GM23248 (cell line): Measurements from ENCODE around the gene GREB1. TPM values are rescaled to one million over a fixed set of nuclear protein-coding genes. Genes with fewer than 3 reads are reported as not detected.

ENCODE experiments used
- DNase-seq: peaks from one replicate; pipeline ENCODE4 v3.0.0-alpha.2; 2015
- H2AFZ ChIP-seq: fragments of 200-600 bp; sonication (generic); 2 replicates; pipeline ENCODE4 v1.6.1; 2016; ENCODE audit warnings: antibody characterized with exemption
- H3F3A ChIP-seq: fragments of 200-600 bp; sonication (generic); 2 replicates; pipeline ENCODE4 v1.6.1; 2016; ENCODE audit warnings: mild to moderate bottlenecking, antibody characterized with exemption, mixed run types; ENCODE audit not compliant: insufficient read depth
- H3K27ac ChIP-seq: fragments of 200-600 bp; sonication (generic); 2 replicates; pipeline ENCODE4 v1.5.1; 2016; ENCODE audit warnings: mild to moderate bottlenecking
- H3K27me3 ChIP-seq: fragments of 200-600 bp; sonication (generic); replicated peaks from 2 replicates; pipeline ENCODE4 v1.6.1; 2016; ENCODE audit warnings: mild to moderate bottlenecking; ENCODE audit not compliant: insufficient read depth
- H3K36me3 ChIP-seq: fragments of 200-600 bp; sonication (generic); 2 replicates; pipeline ENCODE4 v1.6.1; 2016; ENCODE audit warnings: low read depth, mild to moderate bottlenecking
- H3K4me1 ChIP-seq: fragments of 200-600 bp; sonication (generic); 2 replicates; pipeline ENCODE4 v1.6.1; 2016; ENCODE audit warnings: mild to moderate bottlenecking; ENCODE audit not compliant: insufficient read depth
- H3K4me2 ChIP-seq: fragments of 200-600 bp; sonication (generic); one replicate; pipeline ENCODE4 v1.6.1; 2016; ENCODE audit warnings: mild to moderate bottlenecking; ENCODE audit not compliant: unreplicated experiment
- H3K4me3 ChIP-seq: fragments of 200-600 bp; sonication (generic); 2 replicates; pipeline ENCODE4 v1.5.1; 2016; ENCODE audit warnings: mild to moderate bottlenecking
- H3K79me2 ChIP-seq: fragments of 200-600 bp; sonication (generic); 2 replicates; pipeline ENCODE4 v1.6.1; 2016; ENCODE audit warnings: mild to moderate bottlenecking; ENCODE audit not compliant: insufficient read depth
- H3K9ac ChIP-seq: fragments of 200-600 bp; sonication (generic); 2 replicates; pipeline ENCODE4 v1.6.1; 2016; ENCODE audit warnings: mild to moderate bottlenecking
- H3K9me2 ChIP-seq: fragments of 200-600 bp; sonication (generic); 2 replicates; pipeline ENCODE4 v1.6.1; 2016; ENCODE audit warnings: mixed run types, mild to moderate bottlenecking, moderate library complexity; ENCODE audit not compliant: insufficient read depth
- H3K9me3 ChIP-seq: fragments of 200-600 bp; sonication (generic); one replicate; pipeline ENCODE4 v1.6.1; 2017; ENCODE audit warnings: low read depth
- H4K20me1 ChIP-seq: fragments of 200-600 bp; sonication (generic); 2 replicates; pipeline ENCODE4 v1.6.0; 2016; ENCODE audit not compliant: insufficient read depth
- EZH2 ChIP-seq: fragments of 200-600 bp; sonication (generic); IDR thresholded peaks from 2 replicates; pipeline ENCODE4 v1.6.1; 2018; ENCODE audit warnings: antibody characterized with exemption, mild to moderate bottlenecking; ENCODE audit not compliant: insufficient read depth, poor library complexity, severe bottlenecking
- EZH2phosphoT487 ChIP-seq: fragments of 200-600 bp; sonication (generic); IDR thresholded peaks from 2 replicates; pipeline ENCODE4 v1.6.1; 2018; ENCODE audit warnings: antibody characterized with exemption, moderate library complexity, mild to moderate bottlenecking, low read depth; ENCODE audit not compliant: insufficient read depth
- WGBS, 2 experiments: methylation state at CpG; one replicate each; pipeline ENCODE4 v1.1.6; 2015 to 2017; ENCODE audit warnings: low lambda C conversion rate in 2 of 2, low coverage in 1 of 2; ENCODE audit errors: missing lambda C conversion rate in 2 of 2; 5-methylcytosine and 5-hydroxymethylcytosine counted together
- in situ Hi-C: fragments of 300-500 bp; cut with MboI; formaldehyde crosslinking; loops from 2 replicates; pipeline ENCODE4 v1.15.0; 2020
- polyA plus RNA-seq: library from polyadenylated mRNA; unstranded; fragments of >200 nt; fragmentation: Nextera tagmentation; extraction: Ambion mirVana; gene quantifications from 2 replicates; pipeline ENCODE4 v1.2.1, GENCODE V29; 2016
- total RNA-seq: library from RNA; depleted of rRNA; stranded (reverse); fragments of >200 nt; shearing (Covaris generic); gene quantifications from 2 replicates; pipeline ENCODE4 v1.2.3, GENCODE V29; 2014

Gene GREB1
- total and polyA plus RNA-seq, 2 experiments from 2014 or later: not detected

- H2AFZ ChIP-seq: no peak overlapping the region
- TF ChIP-seq EZH2phosphoT487 (no peak), EZH2 (no peak)
- DNase-seq: no peak
- no peak overlapping the region for H3K4me2 ChIP-seq
- H3K9me3 ChIP-seq: no peaks in the 10 kb centered on the region
- no peaks in the 10 kb centered on the region for H4K20me1 ChIP-seq
- in situ Hi-C loops: no loop called here
- H3K4me3 ChIP-seq: no peak overlapping the region
- WGBS, 2 experiments: 68 to 72% methylated on average over 10 of the region's 10 CpGs
- H3K27ac ChIP-seq: no peak overlapping the region
- H3K4me1 ChIP-seq: no peaks in the 10 kb centered on the region
- no peaks in the 10 kb centered on the region for H3K36me3 ChIP-seq
- no peaks in the 10 kb centered on the region for H3K79me2 ChIP-seq
- H3K27me3 ChIP-seq: peaks cover 12% of the 10 kb centered on the region
- H3F3A ChIP-seq: no peaks in the 10 kb centered on the region
- H3K9me2 ChIP-seq: no peaks in the 10 kb centered on the region
- H3K9ac ChIP-seq: no peak overlapping the region
These were observed 16.7 kb upstream of the GREB1 start for GRCh38 chr2:11516984-11517648.

GRCh38 chr2:11517906-11518305, 15.9 kb upstream of the GREB1 start:
- H2AFZ ChIP-seq: no peak overlapping the region
- no peaks in the 10 kb centered on the region for H4K20me1 ChIP-seq
- WGBS, 2 experiments: 53 to 54% methylated on average over 3 of the region's 3 CpGs
- H3K36me3 ChIP-seq: no peaks in the 10 kb centered on the region
- H3K9me3 ChIP-seq: no peaks in the 10 kb centered on the region
- no peak overlapping the region for H3K4me3 ChIP-seq
- H3K27me3 ChIP-seq: peaks cover 9% of the 10 kb centered on the region
- no peak overlapping the region for H3K9ac ChIP-seq
- in situ Hi-C loops: no loop called here
- no peaks in the 10 kb centered on the region for H3K79me2 ChIP-seq
- no peaks in the 10 kb centered on the region for H3F3A ChIP-seq
- no peak for TF ChIP-seq EZH2phosphoT487
- H3K9me2 ChIP-seq: no peaks in the 10 kb centered on the region
- H3K4me1 ChIP-seq: no peaks in the 10 kb centered on the region
- no peak for DNase-seq
- no peak overlapping the region for H3K27ac ChIP-seq
- H3K4me2 ChIP-seq: no peak overlapping the region

- H3K4me2 ChIP-seq: no peak overlapping the region
- in situ Hi-C loops: no loop called here
- H2AFZ ChIP-seq: no peak overlapping the region
- H3K79me2 ChIP-seq: no peaks in the 10 kb centered on the region
- H3K36me3 ChIP-seq: no peaks in the 10 kb centered on the region
- no peaks in the 10 kb centered on the region for H3K9me2 ChIP-seq
- H3K4me1 ChIP-seq: no peaks in the 10 kb centered on the region
- no peaks in the 10 kb centered on the region for H3F3A ChIP-seq
- DNase-seq: no peak
- H3K9ac ChIP-seq: no peak overlapping the region
- H3K4me3 ChIP-seq: no peak overlapping the region
- no peaks in the 10 kb centered on the region for H3K9me3 ChIP-seq
- H4K20me1 ChIP-seq: no peaks in the 10 kb centered on the region
- TF ChIP-seq EZH2phosphoT487 (no peak), EZH2 (no peak)
- no peak overlapping the region for H3K27ac ChIP-seq
- 41 to 55% methylated on average over 3 of the region's 3 CpGs for WGBS, 2 experiments
- peaks cover 7% of the 10 kb centered on the region for H3K27me3 ChIP-seq
These were observed 13.7 kb upstream of the GREB1 start for GRCh38 chr2:11520092-11520693.

GRCh38 chr2:11521775-11522174, 12.1 kb upstream of the GREB1 start:
- Histone ChIP-seq H3K4me2 (no peak overlapping the region), H4K20me1 (no peaks in the 10 kb centered on the region), H3K36me3 (no peaks in the 10 kb centered on the region), H3F3A (no peaks in the 10 kb centered on the region), H3K9me2 (no peaks in the 10 kb centered on the region), H3K27ac (no peak overlapping the region), H3K27me3 (peaks cover 2% of the 10 kb centered on the region), H3K4me1 (no peaks in the 10 kb centered on the region), H3K9me3 (no peaks in the 10 kb centered on the region), H3K79me2 (no peaks in the 10 kb centered on the region), H3K4me3 (no peak overlapping the region), H2AFZ (no peak overlapping the region), H3K9ac (no peak overlapping the region)
- TF ChIP-seq EZH2 (no peak), EZH2phosphoT487 (no peak)
- 56 to 58% methylated on average over 8 of the region's 8 CpGs for WGBS, 2 experiments
- no peak for DNase-seq
- in situ Hi-C loops: no loop called here
